Upper lobe of left lung (tissue), 6 donors: ENCODE measurements around the gene SHISA5. TPM values are rescaled to one million over a fixed set of nuclear protein-coding genes. Genes with fewer than 3 reads are reported as not detected.

Experiments
- ATAC-seq, 2 donors: fragments of 200-7000 bp; cut with Tn5 transposase; one replicate each; pipeline ENCODE4 v1.9.1; 2022; ENCODE audit warnings: mild to moderate bottlenecking in 2 of 2, moderate library complexity in 2 of 2; ENCODE audit not compliant: low FRiP score in 2 of 2
- DNase-seq, 2 donors: peaks; one replicate each; pipeline ENCODE4 v3.0.0-alpha.2; 2019 to 2020
- H3K27ac ChIP-seq, 4 donors: fragments of 200-600 bp; sonication (generic); one replicate each; pipeline ENCODE4 v1.5.1; 2016 to 2019
- H3K27me3 ChIP-seq, 4 donors: fragments of 200-600 bp; sonication (generic); one replicate each; pipeline ENCODE4 v1.5.1; 2017 to 2019
- H3K36me3 ChIP-seq, 4 donors: fragments of 200-600 bp; sonication (generic); one replicate each; pipeline ENCODE4 v1.5.1; 2016 to 2019
- H3K4me1 ChIP-seq, 4 donors: fragments of 200-600 bp; sonication (generic); one replicate each; pipeline ENCODE4 v1.5.1; 2018 to 2019
- H3K4me3 ChIP-seq, 4 donors: fragments of 200-600 bp; sonication (generic); one replicate each; pipeline ENCODE4 v1.5.1; 2017 to 2019; ENCODE audit warnings: mild to moderate bottlenecking in 2 of 4, moderate library complexity in 1 of 4
- H3K9me3 ChIP-seq, 4 donors: fragments of 200-600 bp; sonication (generic); one replicate each; pipeline ENCODE4 v1.5.1; 2018 to 2019
- CTCF ChIP-seq, 6 experiments: fragments of 450-650 bp in 4 of 6; fragments of 200-600 bp in 2 of 6; sonication (generic) in 2 of 6; IDR thresholded peaks; one replicate each; pipeline ENCODE4 v1.5.1; 2016 to 2019; ENCODE audit warnings: antibody characterized with exemption in 6 of 6
- EP300 ChIP-seq, 4 donors: sonication (generic); formaldehyde crosslinking; IDR thresholded peaks; one replicate each; pipeline ENCODE4 v1.5.1; 2017; ENCODE audit warnings: antibody characterized with exemption in 4 of 4, control low read depth in 2 of 4
- POLR2A ChIP-seq, 4 donors: fragments of 450-650 bp; IDR thresholded peaks; one replicate each; pipeline ENCODE4 v1.5.1; 2016 to 2017; ENCODE audit warnings: antibody characterized with exemption in 4 of 4, mild to moderate bottlenecking in 2 of 4
- POLR2AphosphoS5 ChIP-seq, 2 donors: sonication (generic); formaldehyde crosslinking; IDR thresholded peaks; one replicate each; pipeline ENCODE4 v1.5.1; 2017; ENCODE audit warnings: antibody characterized with exemption in 2 of 2
- WGBS, 2 donors: methylation state at CpG; one replicate each; pipeline ENCODE4 v1.1.5; 2017 to 2018; 5-methylcytosine and 5-hydroxymethylcytosine counted together
- total RNA-seq, 6 donors: library from RNA; depleted of rRNA in 4 of 6; stranded (reverse); fragments of >200 nt in 4 of 6; gene quantifications; one replicate each; pipeline versions ENCODE4 v1.1.0 to v1.2.1, GENCODE V29; 2016 to 2021
- donor health status: DM: no; HTN: no; CAD: no; lungs with moderate emphysema.
- donor health status: DM: no; HTN: yes; CAD: no; lungs with severe emphysema.

SHISA5 gene
- total RNA-seq, 6 donors from 2014 or later, result 67.1 to 228 (median 148) TPM

- 61 to 82% methylated on average over 13 to 19 of the region's 19 CpGs for WGBS, 2 donors
- DNase-seq (no peak), ATAC-seq (no peak)
- TF ChIP-seq CTCF (IDR thresholded peaks at IDR 0.05) (no peak), EP300 (IDR thresholded peaks at IDR 0.05) (no peak), POLR2AphosphoS5 (IDR thresholded peaks at IDR 0.05) (no peak), POLR2A (IDR thresholded peaks at IDR 0.05) (no peak)
- Histone ChIP-seq H3K27ac (peak overlapping the region; percentile 8 to 65 (median 52)), H3K27me3 (no peaks in the 10 kb centered on the region), H3K9me3 (no peaks in the 10 kb centered on the region), H3K4me1 (peaks cover 0 to 3% (median 0%) of the 10 kb centered on the region in 4 donors), H3K36me3 (peaks cover 0 to 23% (median 3%) of the 10 kb centered on the region in 4 donors), H3K4me3 (peak overlapping the region in 2 of 4 donors; percentile 7 to 13)
These were observed 25.1 kb downstream of the SHISA5 start for GRCh38 chr3:48478626-48479555.

- Histone ChIP-seq H3K27ac (peak overlapping the region in 3 of 4 donors; percentile 42 to 65 (median 52)), H3K4me3 (peak overlapping the region in 1 of 4 donors; percentile 7), H3K9me3 (no peaks in the 10 kb centered on the region), H3K36me3 (peaks cover 0 to 23% (median 3%) of the 10 kb centered on the region in 4 donors), H3K4me1 (peaks cover 8 to 11% (median 8%) of the 10 kb centered on the region in 4 donors), H3K27me3 (no peaks in the 10 kb centered on the region)
- WGBS, 2 donors, result 88 to 90% methylated on average over 8 to 9 of the region's 9 CpGs
- TF ChIP-seq CTCF (IDR thresholded peaks at IDR 0.05) (no peak), POLR2A (IDR thresholded peaks at IDR 0.05) (no peak), EP300 (IDR thresholded peaks at IDR 0.05) (no peak), POLR2AphosphoS5 (IDR thresholded peaks at IDR 0.05) (no peak)
- ATAC-seq (no peak), DNase-seq (no peak)
These were observed 25.9 kb downstream of the SHISA5 start for GRCh38 chr3:48477959-48478520.

GRCh38 chr3:48476426-48477053 is 27.4 kb downstream of the SHISA5 start:
- peaks cover 16 to 25% (median 18%) of the 10 kb centered on the region in 4 donors for H3K4me1 ChIP-seq
- ATAC-seq, result no peak
- H3K27ac ChIP-seq, result no peak overlapping the region
- H3K4me3 ChIP-seq, result no peak overlapping the region
- no peaks in the 10 kb centered on the region for H3K27me3 ChIP-seq
- H3K9me3 ChIP-seq, result no peaks in the 10 kb centered on the region
- no peak for DNase-seq
- 82 to 93% methylated on average over 8 to 9 of the region's 9 CpGs for WGBS, 2 donors
- TF ChIP-seq CTCF (IDR thresholded peaks at IDR 0.05), result no peak
- TF ChIP-seq EP300 (IDR thresholded peaks at IDR 0.05), result no peak
- no peak for TF ChIP-seq POLR2AphosphoS5 (IDR thresholded peaks at IDR 0.05)
- TF ChIP-seq POLR2A (IDR thresholded peaks at IDR 0.05), result no peak
- peaks cover 0 to 23% (median 3%) of the 10 kb centered on the region in 4 donors for H3K36me3 ChIP-seq

GRCh38 chr3:48475188-48475587 is 28.8 kb downstream of the SHISA5 start:
- H3K9me3 ChIP-seq, result no peaks in the 10 kb centered on the region
- no peaks in the 10 kb centered on the region for H3K27me3 ChIP-seq
- TF ChIP-seq CTCF (IDR thresholded peaks at IDR 0.05) (no peak), EP300 (IDR thresholded peaks at IDR 0.05) (no peak), POLR2A (IDR thresholded peaks at IDR 0.05) (no peak), POLR2AphosphoS5 (IDR thresholded peaks at IDR 0.05) (no peak)
- DNase-seq (no peak), ATAC-seq (no peak)
- peaks cover 27 to 38% (median 29%) of the 10 kb centered on the region in 4 donors for H3K4me1 ChIP-seq
- no peak overlapping the region for H3K4me3 ChIP-seq
- 83 to 88% methylated on average over 11 of the region's 11 CpGs for WGBS, 2 donors
- peak overlapping the region in 1 of 4 donors; percentile 32 for H3K27ac ChIP-seq
- H3K36me3 ChIP-seq, result peaks cover 0 to 23% (median 3%) of the 10 kb centered on the region in 4 donors
